Measurements from ENCODE around the gene ITFG1. TPM values are rescaled to one million over a fixed set of nuclear protein-coding genes. Genes with fewer than 3 reads are reported as not detected.

Gene ITFG1
- total RNA-seq, 4 donors from 2014 or later: 31.7 to 66.0 (median 38.1) TPM

- WGBS, 2 donors: 81 to 87% methylated on average over 4 of the region's 4 CpGs
- DNase-seq (ENCODE audit: low spot score in 2 of 2): no peak
- no peak overlapping the region for H3K4me3 ChIP-seq (ENCODE audit: low read depth, poor library complexity, severe bottlenecking)
- intact Hi-C loops (cut with DNase I; ENCODE audit: low total_unique reads): no loop called here
- no peak for TF ChIP-seq POLR2A (IDR thresholded peaks at IDR 0.05)
- TF ChIP-seq, protein P1, sequence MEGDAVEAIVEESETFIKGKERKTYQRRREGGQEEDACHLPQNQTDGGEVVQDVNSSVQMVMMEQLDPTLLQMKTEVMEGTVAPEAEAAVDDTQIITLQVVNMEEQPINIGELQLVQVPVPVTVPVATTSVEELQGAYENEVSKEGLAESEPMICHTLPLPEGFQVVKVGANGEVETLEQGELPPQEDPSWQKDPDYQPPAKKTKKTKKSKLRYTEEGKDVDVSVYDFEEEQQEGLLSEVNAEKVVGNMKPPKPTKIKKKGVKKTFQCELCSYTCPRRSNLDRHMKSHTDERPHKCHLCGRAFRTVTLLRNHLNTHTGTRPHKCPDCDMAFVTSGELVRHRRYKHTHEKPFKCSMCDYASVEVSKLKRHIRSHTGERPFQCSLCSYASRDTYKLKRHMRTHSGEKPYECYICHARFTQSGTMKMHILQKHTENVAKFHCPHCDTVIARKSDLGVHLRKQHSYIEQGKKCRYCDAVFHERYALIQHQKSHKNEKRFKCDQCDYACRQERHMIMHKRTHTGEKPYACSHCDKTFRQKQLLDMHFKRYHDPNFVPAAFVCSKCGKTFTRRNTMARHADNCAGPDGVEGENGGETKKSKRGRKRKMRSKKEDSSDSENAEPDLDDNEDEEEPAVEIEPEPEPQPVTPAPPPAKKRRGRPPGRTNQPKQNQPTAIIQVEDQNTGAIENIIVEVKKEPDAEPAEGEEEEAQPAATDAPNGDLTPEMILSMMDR (IDR thresholded peaks at IDR 0.05): no peak
These were observed 151.1 kb downstream of the ITFG1 start for GRCh38 chr16:47309581-47310312.

DNA sequence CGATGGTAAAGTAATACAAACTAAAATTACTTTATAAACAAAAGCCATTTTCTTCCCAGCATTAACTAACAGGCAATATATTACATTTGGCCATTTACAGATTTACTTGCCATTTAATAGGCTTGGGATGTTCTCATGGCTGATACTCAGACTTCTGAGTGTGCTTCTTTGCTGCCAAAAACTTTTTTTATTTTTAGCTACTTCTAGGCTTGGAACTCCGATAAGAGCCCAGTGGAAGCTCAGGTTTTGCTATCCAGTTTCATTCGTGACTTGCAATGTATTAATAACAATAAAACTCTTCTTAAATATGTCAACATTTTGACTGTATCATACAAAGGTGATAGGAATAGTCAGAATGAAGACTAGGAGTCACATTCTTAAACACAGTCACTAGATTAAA is 152.3 kb downstream of the ITFG1 start:
- no peak overlapping the region for H3K4me3 ChIP-seq (ENCODE audit: low read depth, poor library complexity, severe bottlenecking)
- intact Hi-C loops (cut with DNase I; ENCODE audit: low total_unique reads): no loop called here
- 66 to 80% methylated on average over 3 of the region's 3 CpGs for WGBS, 2 donors
- DNase-seq (ENCODE audit: low spot score in 2 of 2): no peak
- TF ChIP-seq, protein P1 (IDR thresholded peaks at IDR 0.05): no peak

DNA sequence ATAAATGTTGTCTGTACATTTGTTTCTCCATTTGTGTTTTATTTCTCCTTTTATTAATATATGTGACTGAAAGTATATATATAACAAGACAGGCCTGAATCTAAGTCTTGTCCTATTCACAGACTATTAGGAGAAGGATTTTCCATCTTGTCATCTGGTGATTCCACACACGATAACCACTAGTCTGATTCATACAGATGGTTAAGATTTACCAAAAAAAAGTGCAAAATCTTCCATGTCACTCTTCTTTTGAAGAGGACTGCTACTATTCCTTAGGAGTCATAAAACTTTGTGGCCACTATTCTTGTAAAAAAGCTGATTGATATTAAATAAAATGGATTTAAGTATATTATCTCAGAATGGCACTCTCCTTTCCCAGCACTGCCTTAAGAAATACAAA is 156.3 kb downstream of the ITFG1 start:
- 95 to 97% methylated on average over 1 of the region's 1 CpG for WGBS, 2 donors
- TF ChIP-seq POLR2A (IDR thresholded peaks at IDR 0.05): no peak
- TF ChIP-seq, protein P1 (IDR thresholded peaks at IDR 0.05): no peak
- DNase-seq (ENCODE audit: low spot score in 2 of 2): no peak
- intact Hi-C loops (cut with DNase I; ENCODE audit: low total_unique reads): no loop called here
- H3K4me3 ChIP-seq (ENCODE audit: low read depth, poor library complexity, severe bottlenecking): no peak overlapping the region

DNA sequence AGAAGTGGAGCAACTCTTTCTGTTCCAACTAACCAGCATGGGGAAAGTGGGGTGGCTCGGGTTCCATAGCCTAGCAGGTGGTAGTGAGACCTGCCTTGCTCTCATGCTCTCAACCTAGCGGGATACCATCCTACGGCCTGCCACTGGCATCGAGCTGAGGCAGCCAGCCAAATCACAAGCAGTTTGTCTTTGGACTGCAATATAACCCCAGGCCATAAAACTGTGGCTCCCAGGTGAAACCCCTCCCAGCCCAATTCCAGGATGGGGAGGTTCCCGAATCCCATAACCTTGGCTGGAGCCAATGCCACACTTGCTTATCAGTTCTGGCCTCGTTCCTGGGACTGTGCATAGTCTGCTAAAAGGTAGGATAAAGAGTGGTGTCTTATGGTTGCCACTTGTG is 161.3 kb downstream of the ITFG1 start:
- TF ChIP-seq, protein P1 (IDR thresholded peaks at IDR 0.05): no peak
- no peak for TF ChIP-seq POLR2A (IDR thresholded peaks at IDR 0.05)
- 87% methylated on average over 6 of the region's 6 CpGs for WGBS, 2 donors
- DNase-seq (ENCODE audit: low spot score in 2 of 2): no peak
- no peak overlapping the region for H3K4me3 ChIP-seq (ENCODE audit: low read depth, poor library complexity, severe bottlenecking)
- intact Hi-C loops (cut with DNase I; ENCODE audit: low total_unique reads): no loop called here

DNA sequence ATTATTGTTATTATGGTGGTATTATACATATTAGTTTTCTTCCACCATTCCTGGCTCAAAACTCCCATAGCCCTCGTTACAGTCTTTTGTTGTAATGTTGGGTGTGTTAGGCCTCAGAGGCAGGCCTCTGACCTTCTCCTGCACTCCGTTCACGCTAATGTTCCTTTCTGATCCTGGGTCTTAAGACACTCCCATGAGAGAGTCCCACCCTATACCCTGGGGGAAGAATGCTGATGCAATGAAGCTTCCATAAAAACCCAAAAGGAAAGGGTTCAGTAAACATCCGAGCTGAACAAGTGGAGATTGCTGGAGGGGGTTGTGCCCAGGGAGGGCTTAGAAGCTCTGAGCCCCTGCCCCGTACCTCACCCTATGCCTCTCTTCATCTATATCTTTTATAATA is 175.9 kb downstream of the ITFG1 start:
- DNase-seq (ENCODE audit: low spot score in 2 of 2): no peak
- no peak overlapping the region for H3K4me3 ChIP-seq (ENCODE audit: low read depth, poor library complexity, severe bottlenecking)
- 69 to 83% methylated on average over 5 of the region's 5 CpGs for WGBS, 2 donors
- intact Hi-C loops (cut with DNase I; ENCODE audit: low total_unique reads): no loop called here
- TF ChIP-seq, protein P1 (IDR thresholded peaks at IDR 0.05): no peak
- TF ChIP-seq POLR2A (IDR thresholded peaks at IDR 0.05): no peak

All from lower leg skin (tissue), 4 donors.